Activated CD4-positive, alpha-beta T cell treated with anti-CD3 and anti-CD28 coated beads, Interleukin-2, amount 50 U/mL, for 48 hours (primary cell): ENCODE data around the gene KRT16.
A peak's percentile ranks its signal among the peaks of the same experiment; 100 is the strongest.
"Not testable (repeated sequence)": the region's sequence is repeated elsewhere in the genome, so short reads cannot be mapped to it uniquely, and the experiment has no call there.

Experiments used
- DNase-seq, 2 experiments: peaks; one replicate each; pipeline ENCODE4 v3.0.0-alpha.2; 2020

The KRT16 gene

DNA sequence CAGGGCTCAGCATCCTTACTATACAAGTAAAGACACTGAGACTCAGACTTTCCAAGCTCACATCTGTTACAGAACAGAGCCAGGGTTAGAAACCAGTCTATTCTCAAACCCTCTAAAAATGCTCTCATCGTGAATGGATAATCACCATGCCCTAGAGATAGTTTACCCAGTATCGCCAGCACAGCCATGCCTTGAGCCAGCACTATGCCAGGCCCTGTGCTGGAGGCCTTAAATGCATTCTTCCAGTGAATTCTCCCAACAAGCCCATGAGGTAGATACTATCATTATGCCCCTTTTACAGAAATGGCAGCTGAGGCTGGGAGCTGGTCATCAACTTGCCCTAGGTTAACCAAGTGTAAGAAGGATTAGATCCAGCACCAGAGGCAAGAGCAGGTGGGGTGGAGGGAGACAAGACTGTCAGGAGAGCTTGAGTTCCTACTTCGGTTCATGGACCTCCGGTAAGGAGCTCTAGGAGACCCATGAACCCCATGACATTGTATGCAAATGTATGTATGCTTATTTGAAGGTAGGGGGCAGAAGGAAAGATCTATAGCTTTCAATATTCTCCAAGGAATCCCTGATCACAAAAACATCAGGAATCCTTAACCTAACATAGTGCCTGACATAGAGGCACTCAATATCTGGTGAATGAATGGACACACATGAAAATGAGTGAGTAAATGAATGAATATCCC lies 31.1 kb downstream of the KRT16 start:
- DNase-seq = no peak

DNA sequence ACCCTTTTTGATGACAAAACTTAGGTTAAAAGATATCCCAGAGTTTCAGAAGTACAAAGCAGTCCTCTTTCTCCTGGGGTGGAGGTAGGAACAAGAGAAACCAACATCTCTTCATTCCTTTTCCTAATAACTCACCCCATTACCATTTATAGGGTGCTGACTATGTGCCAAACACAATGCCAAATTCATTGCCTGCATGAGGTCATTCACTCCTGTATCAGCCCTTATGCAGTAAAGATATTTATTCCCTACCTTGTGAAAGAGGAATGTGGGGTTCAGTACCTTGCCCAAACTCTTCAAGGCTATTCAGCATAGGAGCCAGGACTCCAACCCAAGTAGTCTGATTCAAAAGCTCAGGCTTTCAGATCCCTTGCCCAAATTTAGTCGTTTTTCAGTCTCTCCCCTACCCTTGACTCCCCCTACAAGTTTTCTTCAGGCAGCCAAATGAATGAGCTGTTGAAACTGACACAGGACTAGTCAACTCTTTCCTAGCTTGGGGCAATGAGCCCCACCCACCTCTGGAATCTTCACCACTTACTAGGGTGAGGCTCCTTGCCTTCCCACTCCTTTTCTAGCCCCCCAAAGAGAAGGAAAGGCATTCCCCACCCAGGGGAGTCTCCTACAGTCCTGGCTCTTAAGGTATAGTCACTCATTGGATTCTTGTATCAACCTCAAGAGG lies 31.7 kb downstream of the KRT16 start:
- no peak for DNase-seq

DNA sequence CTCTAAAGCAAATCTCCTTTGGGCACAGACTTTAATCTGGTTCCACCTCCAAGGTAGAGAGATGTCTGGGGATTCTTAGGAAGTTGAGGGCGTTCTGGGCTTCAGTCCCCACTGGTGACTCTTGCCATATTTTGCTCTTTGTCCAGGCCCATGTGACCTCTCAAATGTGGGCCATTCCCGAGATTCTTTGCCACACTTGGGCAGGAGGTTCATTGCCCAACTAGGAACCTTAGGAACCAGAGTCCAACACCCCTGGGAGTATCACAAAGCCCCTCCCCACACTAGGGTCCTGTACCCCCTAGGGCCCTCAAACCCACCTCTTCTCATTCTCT lies 32.4 kb downstream of the KRT16 start:
- DNase-seq = no peak

DNA sequence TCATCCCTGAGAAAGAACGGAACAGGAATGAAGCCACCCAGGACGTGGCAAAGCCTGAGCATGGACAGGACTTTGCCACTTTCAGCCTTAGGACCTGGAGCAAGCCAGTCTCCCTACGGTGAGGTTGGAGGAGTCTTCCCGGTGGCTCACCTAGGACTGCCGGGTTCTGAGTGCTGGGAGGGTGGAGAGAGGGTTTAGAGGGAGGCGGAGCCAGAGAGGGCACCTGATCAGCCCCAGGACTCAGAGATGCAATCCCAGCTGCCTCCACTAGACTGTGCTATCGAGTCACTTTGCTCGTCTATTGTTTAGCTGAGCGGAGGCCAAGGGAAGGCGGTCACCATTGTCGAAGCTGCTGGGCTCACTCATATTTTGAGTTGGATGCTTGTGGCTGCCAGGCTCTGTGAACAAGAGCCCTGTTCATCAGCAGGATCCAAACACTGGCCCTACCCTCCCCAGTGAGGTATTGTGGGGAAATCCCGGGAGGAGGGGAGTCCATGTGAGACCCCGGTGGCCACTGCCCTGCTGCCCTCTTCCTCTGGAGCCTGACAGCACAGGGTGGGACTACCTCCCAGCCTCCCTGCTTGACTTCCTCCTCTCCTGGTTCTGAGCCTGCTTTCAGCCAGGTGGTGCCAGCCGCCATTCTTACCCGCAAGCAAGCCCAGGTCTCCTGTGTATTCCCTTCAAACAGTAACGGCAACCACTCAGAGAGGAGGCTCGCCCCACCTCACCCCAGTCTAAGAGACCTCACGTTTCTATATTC lies 32.9 kb downstream of the KRT16 start:
- peak; percentile 86 to 88 for DNase-seq

DNA sequence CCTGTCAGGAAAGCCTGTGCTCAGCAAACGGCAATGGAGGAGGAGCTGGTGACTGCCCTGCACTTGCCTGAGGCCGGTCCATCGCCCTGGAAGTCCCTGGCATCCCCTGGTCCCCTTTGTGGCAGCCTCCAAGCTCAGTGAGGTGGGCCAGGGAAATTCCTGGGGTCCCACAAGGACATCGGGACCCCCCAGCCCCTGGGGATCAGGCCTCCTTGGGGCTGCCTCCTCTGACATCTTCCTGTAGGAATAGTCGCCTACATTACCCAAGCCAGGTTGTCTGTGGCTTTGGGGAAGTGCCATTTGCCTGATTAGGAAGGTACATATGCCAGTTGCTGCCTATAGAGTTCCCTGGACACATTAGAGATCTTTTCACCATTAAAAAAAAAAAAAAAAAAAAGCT lies 33.6 kb downstream of the KRT16 start:
- DNase-seq = no peak

DNA sequence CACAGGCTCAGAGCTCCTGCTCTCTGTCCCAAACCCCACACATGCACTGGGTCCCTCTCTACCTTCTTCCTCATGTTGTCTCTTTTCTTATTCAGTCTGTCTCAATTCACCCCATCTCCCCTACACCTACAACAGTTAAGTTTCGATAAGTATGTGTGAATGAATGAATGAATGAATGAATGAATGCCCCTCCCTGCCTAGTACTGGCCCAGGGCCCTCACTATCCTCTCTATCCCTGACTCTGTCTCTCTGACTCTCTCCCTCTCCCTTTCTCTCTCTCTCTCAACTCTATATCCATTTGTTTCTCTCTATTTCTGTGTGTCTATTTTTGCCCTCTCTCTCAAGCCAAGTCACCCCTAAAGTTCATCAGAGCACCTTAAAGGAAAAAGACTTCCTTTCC lies 34.0 kb downstream of the KRT16 start:
- DNase-seq = no peak

DNA sequence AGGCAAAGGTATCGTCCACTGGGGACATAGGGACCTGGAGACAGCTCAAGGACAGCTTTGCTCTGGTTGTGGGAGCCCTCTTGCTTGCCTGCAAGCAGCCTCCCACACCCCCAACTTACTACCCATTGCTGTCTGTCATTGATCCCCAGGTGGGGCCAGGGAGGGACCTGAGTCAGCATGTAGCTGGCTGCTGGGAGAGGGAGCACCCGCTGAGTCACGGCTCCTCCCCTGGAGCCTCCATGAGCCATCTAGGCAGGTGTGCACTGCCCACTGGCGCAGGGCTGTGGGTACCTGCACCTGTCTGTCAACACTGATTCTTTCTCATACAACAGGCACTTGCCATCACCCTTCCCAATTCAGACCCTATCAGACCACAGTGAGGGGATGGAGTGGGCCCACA lies 35.8 kb downstream of the KRT16 start:
- not testable (repeated sequence) for DNase-seq

DNA sequence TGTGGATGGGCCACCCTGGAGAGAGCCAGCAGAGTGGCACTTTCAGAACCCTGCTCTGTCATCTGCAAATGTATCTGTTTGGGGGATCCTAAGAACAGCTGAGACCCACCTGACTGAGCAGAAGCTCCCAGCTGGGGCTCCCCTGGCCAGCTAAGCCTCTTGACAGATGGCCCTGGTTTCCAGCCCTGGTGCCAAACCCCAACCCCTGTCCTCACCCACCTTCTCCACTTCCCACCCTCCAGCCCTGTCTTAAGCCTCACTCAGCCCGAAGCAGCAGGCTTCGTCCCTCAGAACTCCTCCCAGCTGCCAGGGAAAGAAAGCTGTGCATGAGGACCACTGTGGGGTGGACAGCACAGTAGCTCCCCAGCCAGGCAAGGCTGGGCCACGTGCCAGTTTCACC lies 37.2 kb downstream of the KRT16 start:
- DNase-seq = no peak

DNA sequence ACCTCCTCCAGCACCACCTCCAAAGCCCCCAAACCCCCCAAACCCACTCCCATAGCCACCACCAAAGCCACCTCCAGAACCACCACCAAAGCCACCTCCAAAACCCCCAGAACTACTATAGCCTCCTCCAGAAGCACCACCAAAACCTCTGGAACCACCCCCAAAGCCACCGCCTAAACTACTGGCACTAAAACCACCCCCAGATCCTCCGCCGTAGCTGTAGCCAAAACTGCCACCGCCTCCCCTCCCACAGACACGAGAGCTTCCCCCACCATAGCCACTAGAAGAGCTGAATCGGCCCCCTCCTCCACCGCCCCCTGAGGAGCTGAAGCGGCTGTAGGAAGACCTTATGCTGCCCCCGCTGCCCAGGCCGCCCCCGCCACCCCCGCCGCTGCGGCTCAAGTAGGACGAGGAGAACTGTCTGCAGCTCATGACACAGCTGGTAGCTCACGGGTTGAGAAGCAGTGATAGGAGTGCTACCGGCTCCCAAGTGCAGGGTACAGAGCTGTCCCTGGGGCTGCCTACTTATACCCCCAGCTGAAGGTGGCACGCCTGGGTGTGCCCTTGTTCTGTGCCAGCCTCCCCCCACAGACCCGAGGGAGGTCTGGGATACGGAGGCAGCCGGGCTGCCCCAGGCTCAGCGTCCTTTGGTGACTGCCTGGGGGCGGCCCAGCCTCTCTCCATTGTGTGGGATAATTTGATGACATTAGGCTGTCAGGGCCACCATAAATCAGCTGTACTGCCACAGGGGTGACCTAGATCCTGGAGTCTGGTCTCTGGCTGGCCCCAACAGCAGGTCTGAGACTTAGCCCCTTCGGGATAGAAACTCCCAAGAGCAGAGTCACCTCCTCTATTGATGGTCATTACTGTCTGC lies 40.8 kb downstream of the KRT16 start, which contains the start of gene KRT9:
TSS of gene KRT9 (minus strand) at position 499 of the 874 bp plus-strand sequence. CDS start at position 432, 67 bp downstream.
- DNase-seq = no peak

DNA sequence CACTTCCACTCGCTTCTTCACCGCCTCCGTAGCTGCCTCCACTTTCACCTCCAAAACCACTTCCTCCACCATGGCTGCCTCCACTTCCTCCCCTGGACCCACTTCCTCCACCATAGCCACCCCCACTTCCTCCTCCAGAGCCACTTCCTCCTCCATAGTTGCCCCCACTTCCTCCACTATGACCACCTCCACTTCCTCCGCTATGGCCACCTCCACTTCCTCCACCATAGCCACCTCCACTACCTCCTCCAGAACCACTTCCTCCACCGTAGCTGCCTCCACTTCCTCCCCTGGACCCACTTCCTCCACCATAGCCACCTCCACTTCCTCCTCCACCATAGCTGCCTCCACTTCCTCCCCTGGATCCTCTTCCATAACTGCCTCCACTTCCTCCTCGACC lies 45.2 kb downstream of the KRT16 start:
- DNase-seq = no peak

DNA sequence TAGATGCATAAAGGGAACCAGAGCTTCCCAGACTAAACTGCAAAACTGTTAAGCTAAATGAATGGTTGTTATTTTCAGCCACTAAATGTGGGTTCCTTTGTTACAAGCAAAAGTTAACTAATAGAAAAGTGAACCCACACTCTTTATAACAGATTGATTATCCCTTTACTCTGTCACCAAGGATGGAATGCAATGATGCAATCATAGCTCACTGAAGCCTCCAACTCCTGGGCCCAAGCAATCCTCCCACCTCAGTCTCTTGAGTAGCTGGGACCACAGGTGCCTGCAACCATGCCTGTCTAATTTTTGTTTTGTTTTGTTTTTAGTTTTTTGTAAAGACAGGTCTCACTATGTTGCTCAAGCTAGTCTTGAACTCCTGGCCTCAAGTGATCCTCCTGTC lies 47.2 kb downstream of the KRT16 start:
- DNase-seq = no peak

DNA sequence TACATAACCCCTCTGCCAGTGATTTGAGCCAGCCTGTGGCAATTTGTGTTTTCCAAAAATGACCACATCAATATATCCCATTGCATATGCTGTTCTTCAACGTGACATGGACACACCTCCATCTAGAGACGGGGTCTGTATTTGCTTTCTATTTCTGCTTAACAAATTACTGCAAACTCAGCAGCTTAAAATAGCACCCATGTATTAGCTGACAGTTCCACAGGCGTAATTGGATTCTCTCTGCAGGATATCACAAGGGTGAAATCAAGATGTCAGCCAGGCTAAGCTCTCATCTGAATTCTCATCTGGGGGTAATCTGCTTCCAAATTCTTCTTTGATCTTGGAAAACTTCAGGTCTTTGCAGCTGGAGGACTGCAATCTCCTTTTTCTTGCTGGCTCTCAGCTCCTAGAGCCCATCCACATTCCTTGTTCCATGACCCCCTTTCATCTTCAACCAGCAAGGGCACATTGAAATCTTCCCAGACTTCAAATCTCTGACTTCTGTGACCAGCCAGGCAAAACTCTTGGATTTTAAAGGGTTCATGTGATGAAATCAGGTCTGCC lies 48.9 kb downstream of the KRT16 start:
- no peak for DNase-seq

DNA sequence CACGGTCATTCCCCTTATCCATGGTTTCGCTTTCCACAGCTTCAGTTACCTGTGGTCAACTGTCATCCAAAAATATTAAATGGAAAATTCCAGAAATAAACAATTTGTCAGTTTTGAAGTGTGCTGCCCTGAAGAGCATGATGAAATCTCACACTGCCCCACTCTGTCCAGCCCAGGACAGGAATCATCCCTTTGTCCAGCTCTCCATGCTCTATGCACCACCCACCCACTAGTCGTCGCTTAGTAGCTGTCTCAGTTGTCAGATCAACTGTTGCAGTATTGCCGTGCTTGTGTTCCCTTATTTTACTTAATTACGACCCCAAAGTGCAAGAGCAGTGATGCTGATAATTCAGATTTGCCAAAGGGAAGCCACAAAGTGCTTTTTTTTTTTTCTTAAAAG lies 51.0 kb downstream of the KRT16 start:
- DNase-seq = no peak
